NCI-H2029 (cell line): Measurements from ENCODE around the gene CT47A7.
"Not testable (repeated sequence)": the region's sequence is repeated elsewhere in the genome, so short reads cannot be mapped to it uniquely, and the experiment has no call there.

Experiments used
- DNase-seq: peaks from one replicate; lab custom pipeline; 2025; lab: John Stamatoyannopoulos, UW

Gene CT47A7

GRCh38 chrX:120956500-120956899 is at the start of gene CT47A7:
Gene CT47A7 (minus strand): TSS chrX:120956600. CDS start chrX:120956345, 255 bp downstream.
- not testable (repeated sequence) for DNase-seq

- no peak for DNase-seq
These were observed 44.2 kb upstream of the CT47A7 start for GRCh38 chrX:121000589-121000988.

- no peak for DNase-seq
These were observed 43.0 kb upstream of the CT47A7 start for GRCh38 chrX:120999413-120999812.

DNA sequence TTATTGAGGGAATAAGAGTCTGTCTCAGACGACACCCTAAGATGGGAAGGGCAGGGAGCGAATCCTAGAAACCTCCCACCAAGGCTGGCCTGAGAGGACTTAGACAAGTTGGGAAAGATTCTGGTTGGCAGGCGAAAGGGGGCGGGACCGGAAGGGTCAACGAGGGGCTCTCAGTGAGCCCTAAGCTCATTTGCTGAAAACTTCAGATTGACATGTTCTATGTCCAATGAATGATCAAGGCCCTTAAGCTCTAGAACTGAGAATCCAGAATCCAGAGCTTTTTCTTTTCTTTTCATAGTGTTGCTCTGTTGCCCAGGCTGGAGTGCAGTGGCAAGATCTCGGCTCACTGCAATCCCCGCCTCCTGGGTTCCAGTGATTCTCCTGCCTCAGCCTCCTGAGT is 29.3 kb upstream of the CT47A7 start, which contains the start of gene CT47A1:
Gene CT47A1 (minus strand): TSS at position 101 of the 400 bp plus-strand sequence. CDS start 231 bp downstream, outside the sequence.
- not testable (repeated sequence) for DNase-seq
